ENCODE results near the gene ARHGEF28.

DNA sequence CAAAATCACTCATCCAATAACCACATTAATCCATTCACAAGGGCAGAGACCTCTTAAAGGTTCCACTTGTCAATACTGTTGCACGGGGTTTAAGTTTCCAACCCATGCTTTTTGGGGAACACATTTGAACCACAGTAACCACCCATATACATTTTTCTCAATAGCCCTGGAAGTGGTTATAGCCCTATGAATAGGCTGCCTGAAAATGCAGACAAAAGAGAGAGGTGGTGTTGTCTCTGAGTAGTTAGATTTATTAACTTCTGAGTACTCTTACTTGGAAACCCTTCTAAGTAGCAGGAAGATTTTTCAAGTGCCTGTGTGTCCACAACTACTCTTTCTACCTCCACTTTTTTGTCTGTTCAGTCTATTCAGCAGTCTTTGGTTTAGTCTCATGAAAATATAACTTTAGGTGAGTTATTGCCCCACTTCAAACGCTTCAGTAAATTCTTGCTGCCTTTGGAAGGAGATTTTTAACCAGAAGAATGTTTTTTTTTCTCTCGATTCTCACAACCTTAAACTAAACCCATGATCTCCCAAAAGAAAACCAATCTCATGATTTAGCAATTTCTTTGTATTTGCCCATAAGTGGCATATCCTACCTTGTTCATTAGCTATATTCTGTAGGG lies 42.6 kb downstream of the ARHGEF28 start:
- no peak for TF ChIP-seq ZNF274 (IDR thresholded peaks at IDR 0.05; ENCODE audit: low read depth, low read length)
- no peak for TF ChIP-seq SUZ12 (IDR thresholded peaks at IDR 0.05; ENCODE audit: extremely low read depth, insufficient read depth, insufficient read length)
